KMS-11 (cell line): ENCODE measurements around the gene METTL1.

Source experiments
- H2AFZ ChIP-seq: fragments of 200-600 bp; sonication (generic); 2 replicates; pipeline ENCODE4 v1.6.1; 2016; ENCODE audit warnings: antibody characterized with exemption, mixed run types, low read depth
- H3K27ac ChIP-seq: fragments of 200-600 bp; sonication (generic); 2 replicates; pipeline ENCODE4 v1.6.1; 2016; ENCODE audit warnings: mild to moderate bottlenecking, mixed run types
- H3K27me3 ChIP-seq: fragments of 200-600 bp; sonication (generic); 2 replicates; pipeline ENCODE4 v1.6.1; 2017; ENCODE audit warnings: mild to moderate bottlenecking, low read depth, mixed run types, moderate library complexity; ENCODE audit not compliant: insufficient read depth
- H3K36me3 ChIP-seq: fragments of 200-600 bp; sonication (generic); 2 replicates; pipeline ENCODE4 v1.6.1; 2017; ENCODE audit warnings: mild to moderate bottlenecking, mixed run types; ENCODE audit not compliant: insufficient read depth
- H3K4me1 ChIP-seq: fragments of 200-600 bp; sonication (generic); 2 replicates; pipeline ENCODE4 v1.6.1; 2016; ENCODE audit warnings: mild to moderate bottlenecking, low read depth, mixed run types; ENCODE audit not compliant: poor library complexity, severe bottlenecking
- H3K4me2 ChIP-seq: fragments of 200-600 bp; sonication (generic); 2 replicates; pipeline ENCODE4 v1.7.0; 2016; ENCODE audit warnings: mild to moderate bottlenecking, mixed run types
- H3K4me3 ChIP-seq: fragments of 200-600 bp; sonication (generic); IDR thresholded peaks from 2 replicates; pipeline ENCODE4 v1.6.1; 2017; ENCODE audit warnings: low read depth, low read length, mixed read lengths; ENCODE audit not compliant: insufficient read depth
- H3K79me2 ChIP-seq: fragments of 200-600 bp; sonication (generic); 2 replicates; pipeline ENCODE4 v1.6.1; 2016; ENCODE audit warnings: low read depth, mixed run types; ENCODE audit not compliant: insufficient read depth
- H3K9ac ChIP-seq: fragments of 200-600 bp; sonication (generic); 2 replicates; pipeline ENCODE4 v1.6.1; 2016; ENCODE audit warnings: mild to moderate bottlenecking, mixed run types
- H4K20me1 ChIP-seq: fragments of 200-600 bp; sonication (generic); 2 replicates; pipeline ENCODE4 v1.6.1; 2016; ENCODE audit warnings: mild to moderate bottlenecking, mixed run types; ENCODE audit not compliant: insufficient read depth
- TF ChIP-seq, protein P1 (sequence below): fragments of 200-600 bp; sonication (generic); conservative IDR thresholded peaks from 2 replicates; pipeline ENCODE4 v1.6.1; 2017; ENCODE audit warnings: low read depth, mild to moderate bottlenecking, antibody characterized with exemption, low read length, moderate library complexity, mixed read lengths

METTL1 gene

DNA sequence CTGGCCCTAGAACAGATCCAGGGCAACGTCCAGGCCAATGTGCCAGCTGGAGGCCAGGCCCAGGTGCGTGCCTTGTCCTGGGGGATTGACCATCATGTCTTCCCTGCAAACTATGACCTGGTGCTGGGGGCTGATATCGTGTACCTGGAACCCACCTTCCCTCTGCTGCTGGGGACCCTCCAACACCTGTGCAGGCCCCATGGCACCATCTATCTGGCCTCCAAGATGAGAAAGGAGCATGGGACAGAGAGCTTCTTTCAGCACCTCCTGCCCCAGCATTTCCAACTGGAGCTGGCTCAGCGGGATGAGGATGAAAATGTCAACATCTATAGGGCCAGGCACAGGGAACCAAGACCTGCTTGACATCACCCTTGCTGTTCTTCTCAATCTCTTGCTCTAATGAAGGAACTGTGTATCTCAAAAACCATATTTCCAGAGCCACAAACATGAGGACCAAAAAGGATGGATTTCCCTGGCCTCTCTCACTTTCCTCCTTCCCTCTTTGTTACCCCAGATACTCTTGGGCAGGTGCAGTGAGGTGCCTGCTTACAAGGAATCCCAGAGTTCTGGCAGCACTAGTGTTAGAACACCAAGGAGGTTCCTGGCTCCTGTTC, 8.5 kb upstream of the METTL1 start:
- Histone ChIP-seq H2AFZ (no peak overlapping the region), H3K36me3 (0 out of 2 replicates have a peak, but pooled peaks cover 1% of the 10 kb centered on the region), H4K20me1 (no peaks in the 10 kb centered on the region), H3K27me3 (no peaks in the 10 kb centered on the region), H3K27ac (no peak overlapping the region), H3K79me2 (peaks cover 25% of the 10 kb centered on the region), H3K4me3 (no peak overlapping the region), H3K4me2 (no peak overlapping the region), H3K9ac (no peak overlapping the region), H3K4me1 (peaks cover 23% of the 10 kb centered on the region)
- TF ChIP-seq, protein P1, sequence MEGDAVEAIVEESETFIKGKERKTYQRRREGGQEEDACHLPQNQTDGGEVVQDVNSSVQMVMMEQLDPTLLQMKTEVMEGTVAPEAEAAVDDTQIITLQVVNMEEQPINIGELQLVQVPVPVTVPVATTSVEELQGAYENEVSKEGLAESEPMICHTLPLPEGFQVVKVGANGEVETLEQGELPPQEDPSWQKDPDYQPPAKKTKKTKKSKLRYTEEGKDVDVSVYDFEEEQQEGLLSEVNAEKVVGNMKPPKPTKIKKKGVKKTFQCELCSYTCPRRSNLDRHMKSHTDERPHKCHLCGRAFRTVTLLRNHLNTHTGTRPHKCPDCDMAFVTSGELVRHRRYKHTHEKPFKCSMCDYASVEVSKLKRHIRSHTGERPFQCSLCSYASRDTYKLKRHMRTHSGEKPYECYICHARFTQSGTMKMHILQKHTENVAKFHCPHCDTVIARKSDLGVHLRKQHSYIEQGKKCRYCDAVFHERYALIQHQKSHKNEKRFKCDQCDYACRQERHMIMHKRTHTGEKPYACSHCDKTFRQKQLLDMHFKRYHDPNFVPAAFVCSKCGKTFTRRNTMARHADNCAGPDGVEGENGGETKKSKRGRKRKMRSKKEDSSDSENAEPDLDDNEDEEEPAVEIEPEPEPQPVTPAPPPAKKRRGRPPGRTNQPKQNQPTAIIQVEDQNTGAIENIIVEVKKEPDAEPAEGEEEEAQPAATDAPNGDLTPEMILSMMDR, result no peak

DNA sequence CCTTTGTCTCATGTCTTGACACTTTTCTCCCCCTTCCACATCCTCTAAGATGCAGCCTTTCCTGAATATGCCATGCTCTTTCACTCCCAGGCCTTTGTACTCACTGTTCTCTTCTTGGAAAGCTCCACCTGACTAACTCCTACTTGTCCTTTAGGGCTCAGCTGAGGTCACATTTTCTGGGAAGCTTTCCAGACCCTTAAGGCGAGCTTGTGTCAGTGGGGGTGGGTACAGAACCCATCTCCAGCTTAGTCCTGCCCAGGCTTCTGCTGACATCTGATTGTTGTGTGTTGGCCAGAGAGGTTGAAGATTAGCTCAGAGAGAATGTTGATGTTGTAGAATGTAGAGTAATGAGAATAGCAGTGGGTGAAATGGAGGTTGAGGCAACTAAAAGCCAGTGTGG, 7.8 kb upstream of the METTL1 start:
- Histone ChIP-seq H3K27ac (no peak overlapping the region), H2AFZ (no peak overlapping the region), H3K9ac (no peak overlapping the region), H4K20me1 (no peaks in the 10 kb centered on the region), H3K79me2 (peaks cover 20% of the 10 kb centered on the region), H3K4me2 (no peak overlapping the region), H3K4me1 (peaks cover 23% of the 10 kb centered on the region), H3K4me3 (no peak overlapping the region), H3K27me3 (no peaks in the 10 kb centered on the region), H3K36me3 (no peaks in the 10 kb centered on the region)
- TF ChIP-seq, protein P1, result no peak

DNA sequence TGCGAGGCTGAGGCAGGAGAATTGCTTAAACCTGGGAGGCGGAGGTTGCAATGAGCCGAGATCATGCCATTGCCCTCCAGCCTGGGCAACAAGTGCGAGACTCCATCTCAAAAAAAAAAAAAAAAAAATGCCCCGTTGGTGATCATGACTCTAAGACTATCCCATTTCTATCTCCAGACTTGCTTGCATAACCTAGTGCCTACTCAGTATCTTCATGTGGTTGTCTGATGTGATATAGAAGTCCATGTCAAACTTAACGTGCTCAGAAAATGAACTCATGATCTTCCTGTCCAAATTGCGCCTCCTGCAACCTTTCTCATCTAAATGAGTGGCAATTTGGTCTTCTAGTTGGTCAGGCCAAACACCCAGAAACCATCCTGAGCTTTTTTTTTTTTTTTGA, 6.0 kb upstream of the METTL1 start:
- H3K27me3 ChIP-seq, result no peaks in the 10 kb centered on the region
- no peak overlapping the region for H2AFZ ChIP-seq
- H4K20me1 ChIP-seq, result no peaks in the 10 kb centered on the region
- peaks cover 20% of the 10 kb centered on the region for H3K4me1 ChIP-seq
- TF ChIP-seq, protein P1, result no peak
- H3K4me2 ChIP-seq, result no peak overlapping the region
- H3K27ac ChIP-seq, result no peak overlapping the region
- H3K9ac ChIP-seq, result no peak overlapping the region
- no peak overlapping the region for H3K4me3 ChIP-seq
- H3K79me2 ChIP-seq, result peaks cover 10% of the 10 kb centered on the region
- no peaks in the 10 kb centered on the region for H3K36me3 ChIP-seq

DNA sequence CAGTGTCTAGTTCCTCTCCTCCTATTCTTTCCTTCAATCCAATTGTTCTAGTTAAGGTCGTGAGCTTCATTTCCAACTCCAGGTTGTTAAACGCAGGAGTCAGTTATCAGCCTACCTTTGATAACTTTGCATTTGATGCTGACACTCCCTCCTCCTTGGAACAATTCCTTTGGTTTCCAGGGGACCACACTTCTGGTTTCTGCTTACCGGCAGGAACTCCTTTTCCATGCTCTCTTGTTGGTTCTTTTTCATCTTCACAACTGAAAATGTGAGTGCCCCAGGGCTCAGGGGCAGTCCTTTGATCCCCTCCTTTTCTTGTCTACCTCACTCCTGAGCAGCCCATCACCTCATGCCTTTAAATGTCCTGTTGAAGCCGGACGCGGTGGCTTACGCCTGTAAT, 5.5 kb upstream of the METTL1 start:
- no peak overlapping the region for H3K4me2 ChIP-seq
- H3K9ac ChIP-seq, result no peak overlapping the region
- H3K79me2 ChIP-seq, result 0 out of 2 replicates have a peak, but pooled peaks cover 8% of the 10 kb centered on the region
- peaks cover 20% of the 10 kb centered on the region for H3K4me1 ChIP-seq
- H4K20me1 ChIP-seq, result no peaks in the 10 kb centered on the region
- H3K4me3 ChIP-seq, result no peak overlapping the region
- H3K27ac ChIP-seq, result no peak overlapping the region
- no peaks in the 10 kb centered on the region for H3K27me3 ChIP-seq
- TF ChIP-seq, protein P1, result no peak
- no peaks in the 10 kb centered on the region for H3K36me3 ChIP-seq
- H2AFZ ChIP-seq, result no peak overlapping the region
